ENCODE measurements around the gene S100A7A.

The S100A7A gene

GRCh38 chr1:153401461-153401860 lies 14.9 kb upstream of the S100A7A start:
- H3K27me3 ChIP-seq (ENCODE audit: control insufficient read depth, low read length), result no peaks in the 10 kb centered on the region
- H3F3A ChIP-seq (ENCODE audit: control insufficient read depth, insufficient read depth), result no peaks in the 10 kb centered on the region
- H3K36me3 ChIP-seq (ENCODE audit: control insufficient read depth, low read length), result no peaks in the 10 kb centered on the region
- H3K9me3 ChIP-seq (ENCODE audit: control insufficient read depth, insufficient read depth, low read length), result no peaks in the 10 kb centered on the region
- no peaks in the 10 kb centered on the region for H4K20me1 ChIP-seq (ENCODE audit: control insufficient read depth, insufficient read depth, low read depth, low read length)
- no peak overlapping the region for H3K27ac ChIP-seq (ENCODE audit: low read depth, low read length)
- H3K4me3 ChIP-seq (ENCODE audit: low read length), result no peak overlapping the region
- H3K9me2 ChIP-seq (replicated peaks; ENCODE audit: control insufficient read depth, low read length), result no peaks in the 10 kb centered on the region
- TF ChIP-seq CTCF (IDR thresholded peaks at IDR 0.05; ENCODE audit: low read depth, low read length, poor library complexity, severe bottlenecking) (no peak), EZH2phosphoT487 (IDR thresholded peaks at IDR 0.05; ENCODE audit: borderline replicate concordance, low read length) (no peak)
- no peaks in the 10 kb centered on the region for H3K4me1 ChIP-seq (ENCODE audit: control insufficient read depth, low read length)
- H3K79me2 ChIP-seq (ENCODE audit: control insufficient read depth, low read length), result no peaks in the 10 kb centered on the region
- no peak overlapping the region for H3K4me2 ChIP-seq (ENCODE audit: low read length)

GRCh38 chr1:153402226-153402625 lies 14.1 kb upstream of the S100A7A start:
- no peaks in the 10 kb centered on the region for H3K27me3 ChIP-seq (ENCODE audit: control insufficient read depth, low read length)
- H3K9me3 ChIP-seq (ENCODE audit: control insufficient read depth, insufficient read depth, low read length), result no peaks in the 10 kb centered on the region
- no peaks in the 10 kb centered on the region for H4K20me1 ChIP-seq (ENCODE audit: control insufficient read depth, insufficient read depth, low read depth, low read length)
- no peaks in the 10 kb centered on the region for H3K36me3 ChIP-seq (ENCODE audit: control insufficient read depth, low read length)
- no peaks in the 10 kb centered on the region for H3K9me2 ChIP-seq (replicated peaks; ENCODE audit: control insufficient read depth, low read length)
- no peak overlapping the region for H3K4me3 ChIP-seq (ENCODE audit: low read length)
- no peaks in the 10 kb centered on the region for H3F3A ChIP-seq (ENCODE audit: control insufficient read depth, insufficient read depth)
- H3K4me2 ChIP-seq (ENCODE audit: low read length), result no peak overlapping the region
- H3K27ac ChIP-seq (ENCODE audit: low read depth, low read length), result no peak overlapping the region
- H3K4me1 ChIP-seq (ENCODE audit: control insufficient read depth, low read length), result no peaks in the 10 kb centered on the region
- TF ChIP-seq CTCF (IDR thresholded peaks at IDR 0.05; ENCODE audit: low read depth, low read length, poor library complexity, severe bottlenecking) (no peak), EZH2phosphoT487 (IDR thresholded peaks at IDR 0.05; ENCODE audit: borderline replicate concordance, low read length) (no peak)
- H3K79me2 ChIP-seq (ENCODE audit: control insufficient read depth, low read length), result no peaks in the 10 kb centered on the region

GRCh38 chr1:153403421-153404085 lies 12.8 kb upstream of the S100A7A start:
- no peaks in the 10 kb centered on the region for H3K4me1 ChIP-seq (ENCODE audit: control insufficient read depth, low read length)
- no peaks in the 10 kb centered on the region for H3F3A ChIP-seq (ENCODE audit: control insufficient read depth, insufficient read depth)
- no peaks in the 10 kb centered on the region for H3K36me3 ChIP-seq (ENCODE audit: control insufficient read depth, low read length)
- no peaks in the 10 kb centered on the region for H3K9me2 ChIP-seq (replicated peaks; ENCODE audit: control insufficient read depth, low read length)
- no peak overlapping the region for H3K4me2 ChIP-seq (ENCODE audit: low read length)
- no peak overlapping the region for H3K4me3 ChIP-seq (ENCODE audit: low read length)
- no peak for TF ChIP-seq CTCF (IDR thresholded peaks at IDR 0.05; ENCODE audit: low read depth, low read length, poor library complexity, severe bottlenecking)
- no peak for TF ChIP-seq EZH2phosphoT487 (IDR thresholded peaks at IDR 0.05; ENCODE audit: borderline replicate concordance, low read length)
- no peaks in the 10 kb centered on the region for H4K20me1 ChIP-seq (ENCODE audit: control insufficient read depth, insufficient read depth, low read depth, low read length)
- no peaks in the 10 kb centered on the region for H3K27me3 ChIP-seq (ENCODE audit: control insufficient read depth, low read length)
- no peak overlapping the region for H3K27ac ChIP-seq (ENCODE audit: low read depth, low read length)
- no peaks in the 10 kb centered on the region for H3K9me3 ChIP-seq (ENCODE audit: control insufficient read depth, insufficient read depth, low read length)
- no peaks in the 10 kb centered on the region for H3K79me2 ChIP-seq (ENCODE audit: control insufficient read depth, low read length)
